IMR-90 (cell line): ENCODE measurements around the gene CREB5. TPM values are rescaled to one million over a fixed set of nuclear protein-coding genes. Genes with fewer than 3 reads are reported as not detected.

Experiments used
- ATAC-seq: fragments of 200-7000 bp; cut with Tn5 transposase; 2 replicates; pipeline ENCODE4 v1.9.1; 2020; ENCODE audit warnings: low read depth, mild to moderate bottlenecking, moderate library complexity
- BruUV-seq: library from RNA; stranded (reverse); fragments of 400-500 nt; replicated peaks from 2 replicates; lab custom pipeline; 2021; lab: Mats Ljungman, UMichigan
- CTCF ChIA-PET: fragments of 300-600 bp; formaldehyde crosslinking; extraction: SDS; loops from one replicate; lab custom pipeline; 2021; ENCODE audit warnings: antibody characterized with exemption; lab: Yijun Ruan, JAX
- POLR2A ChIA-PET: fragments of 300-600 bp; sonication (Branson Sonifier 250); formaldehyde crosslinking; loops from one replicate; lab custom pipeline; 2022; ENCODE audit warnings: antibody characterized with exemption; ENCODE audit not compliant: unreplicated experiment; lab: Charles Lee
- DNase-seq: peaks from one replicate; pipeline ENCODE4 v3.0.0; 2013
- H2AFZ ChIP-seq: replicated peaks from 2 replicates; pipeline ENCODE3; 2013; ENCODE audit warnings: low read length, mild to moderate bottlenecking; ENCODE audit not compliant: poor library complexity
- H2AK5ac ChIP-seq: 2 replicates; pipeline ENCODE4 v1.6.1; 2013; ENCODE audit warnings: low read depth, low read length, inconsistent platforms
- H2AK9ac ChIP-seq: replicated peaks from 2 replicates; pipeline ENCODE3; 2013; ENCODE audit warnings: mild to moderate bottlenecking, low read depth, low read length, moderate library complexity; ENCODE audit not compliant: poor library complexity
- H2BK120ac ChIP-seq: 2 replicates; pipeline ENCODE4 v1.6.1; 2013; ENCODE audit warnings: low read depth, low read length, inconsistent platforms
- H2BK15ac ChIP-seq: 3 replicates; pipeline ENCODE4 v1.6.1; 2013; ENCODE audit warnings: low read depth, low read length, inconsistent platforms
- H2BK20ac ChIP-seq: 2 replicates; pipeline ENCODE4 v1.6.1; 2013; ENCODE audit warnings: low read depth, mild to moderate bottlenecking, inconsistent platforms, low read length, moderate library complexity
- H2BK5ac ChIP-seq: 2 replicates; pipeline ENCODE4 v1.6.1; 2013; ENCODE audit warnings: mild to moderate bottlenecking, low read depth, low read length, inconsistent platforms; ENCODE audit not compliant: poor library complexity, severe bottlenecking
- H3K14ac ChIP-seq: replicated peaks from 2 replicates; pipeline ENCODE4 v1.6.1; 2013; ENCODE audit warnings: low read depth, low read length, inconsistent platforms
- H3K18ac ChIP-seq: 2 replicates; pipeline ENCODE4 v1.6.1; 2013; ENCODE audit warnings: low read depth, low read length, control low read depth
- H3K23ac ChIP-seq: 2 replicates; pipeline ENCODE4 v1.6.1; 2013; ENCODE audit warnings: low read depth, low read length, inconsistent platforms
- H3K27ac ChIP-seq: 2 replicates; pipeline ENCODE4 v1.5.1; 2013; ENCODE audit warnings: mild to moderate bottlenecking, control low read depth, low read length; ENCODE audit not compliant: insufficient read depth
- H3K27me3 ChIP-seq: 2 replicates; pipeline ENCODE4 v1.6.1; 2013; ENCODE audit warnings: low read length; ENCODE audit not compliant: control insufficient read depth, insufficient read depth
- H3K36me3 ChIP-seq: 2 replicates; pipeline ENCODE4 v1.6.1; 2013; ENCODE audit warnings: low read length, mixed read lengths; ENCODE audit not compliant: control insufficient read depth, insufficient read depth
- H3K4ac ChIP-seq: 2 replicates; pipeline ENCODE4 v1.6.1; 2013; ENCODE audit warnings: low read depth, low read length, inconsistent platforms
- H3K4me1 ChIP-seq: 2 replicates; pipeline ENCODE4 v1.6.1; 2013; ENCODE audit warnings: low read length, mixed read lengths; ENCODE audit not compliant: control insufficient read depth, insufficient read depth
- H3K4me2 ChIP-seq: 2 replicates; pipeline ENCODE4 v1.6.1; 2013; ENCODE audit warnings: low read depth, mild to moderate bottlenecking, control low read depth, low read length, moderate library complexity
- H3K4me3 ChIP-seq: 2 replicates; pipeline ENCODE4 v1.5.1; 2013; ENCODE audit warnings: low read depth, mild to moderate bottlenecking, control low read depth, low read length, moderate library complexity; ENCODE audit not compliant: insufficient read depth
- H3K56ac ChIP-seq: 2 replicates; pipeline ENCODE4 v1.6.1; 2013; ENCODE audit warnings: low read length, inconsistent platforms; ENCODE audit not compliant: insufficient read depth; ENCODE audit errors: extremely low read depth
- H3K79me1 ChIP-seq, 2 experiments: 2 replicates each; pipeline ENCODE4 v1.6.1; 2013; ENCODE audit warnings: low read length in 2 of 2, inconsistent platforms in 1 of 2, low read depth in 1 of 2
- H3K9ac ChIP-seq: 2 replicates; pipeline ENCODE4 v1.6.1; 2013; ENCODE audit warnings: low read depth, low read length, control low read depth
- H3K9me1 ChIP-seq: 2 replicates; pipeline ENCODE4 v1.6.1; 2013; ENCODE audit warnings: low read length, inconsistent platforms; ENCODE audit not compliant: insufficient read depth
- H3K9me3 ChIP-seq: 2 replicates; pipeline ENCODE4 v1.6.1; 2013; ENCODE audit warnings: low read length; ENCODE audit not compliant: control insufficient read depth, insufficient read depth
- H4K20me1 ChIP-seq: 2 replicates; pipeline ENCODE4 v1.6.1; 2013; ENCODE audit warnings: low read length, inconsistent platforms; ENCODE audit not compliant: insufficient read depth
- H4K5ac ChIP-seq: 2 replicates; pipeline ENCODE4 v1.6.1; 2013; ENCODE audit warnings: mild to moderate bottlenecking, low read depth, low read length, control low read depth
- H4K8ac ChIP-seq, 2 experiments: 2 replicates each; pipeline ENCODE4 v1.6.1; 2013; ENCODE audit warnings: low read depth in 2 of 2, low read length in 2 of 2, control low read depth in 1 of 2, inconsistent platforms in 1 of 2
- H4K91ac ChIP-seq: 2 replicates; pipeline ENCODE4 v1.6.1; 2013; ENCODE audit warnings: low read depth, low read length, inconsistent platforms; ENCODE audit not compliant: insufficient read depth
- CEBPB ChIP-seq: IDR thresholded peaks from 2 replicates; pipeline ENCODE4 v1.6.1; 2012; ENCODE audit warnings: low read depth, low read length, improper control_type of control experiment
- CHD1 ChIP-seq: IDR thresholded peaks from 2 replicates; pipeline ENCODE4 v1.6.1; 2012; ENCODE audit warnings: low read depth, low read length, improper control_type of control experiment
- CTCF ChIP-seq: conservative IDR thresholded peaks from 2 replicates; pipeline ENCODE4 v1.5.1; 2012; ENCODE audit warnings: mild to moderate bottlenecking, low read depth, low read length, improper control_type of control experiment
- FOS ChIP-seq: fragments of 150-350 bp; IDR thresholded peaks from 2 replicates; pipeline ENCODE4 v1.6.1; 2016; ENCODE audit warnings: low read depth, low read length
- MAFK ChIP-seq: IDR thresholded peaks from 2 replicates; pipeline ENCODE4 v1.6.1; 2012; ENCODE audit warnings: low read depth, low read length, improper control_type of control experiment
- MAZ ChIP-seq: IDR thresholded peaks from 2 replicates; pipeline ENCODE4 v1.6.1; 2012; ENCODE audit warnings: low read depth, mild to moderate bottlenecking, low read length, improper control_type of control experiment, moderate library complexity, borderline replicate concordance
- MXI1 ChIP-seq: IDR thresholded peaks from 2 replicates; pipeline ENCODE4 v1.6.1; 2012; ENCODE audit warnings: low read depth, mild to moderate bottlenecking, low read length, moderate library complexity, borderline replicate concordance
- NFE2L2 ChIP-seq: fragments of 150-350 bp; IDR thresholded peaks from 2 replicates; pipeline ENCODE4 v1.6.1; 2016; ENCODE audit warnings: low read depth, mild to moderate bottlenecking, low read length
- POLR2A ChIP-seq: IDR thresholded peaks from 2 replicates; pipeline ENCODE4 v1.6.1; 2012; ENCODE audit warnings: mild to moderate bottlenecking, low read depth, low read length
- RAD21 ChIP-seq: IDR thresholded peaks from 2 replicates; pipeline ENCODE4 v1.6.1; 2012; ENCODE audit warnings: low read length, improper control_type of control experiment
- RCOR1 ChIP-seq: IDR thresholded peaks from 2 replicates; pipeline ENCODE4 v1.6.1; 2012; ENCODE audit warnings: mild to moderate bottlenecking, low read length, improper control_type of control experiment; ENCODE audit not compliant: insufficient replicate concordance
- RFX5 ChIP-seq: IDR thresholded peaks from 2 replicates; pipeline ENCODE4 v1.8.0; 2012; ENCODE audit warnings: low read depth, mild to moderate bottlenecking, low read length, moderate library complexity
- SMC3 ChIP-seq: fragments of 150-350 bp; IDR thresholded peaks from 2 replicates; pipeline ENCODE4 v1.6.1; 2016; ENCODE audit warnings: low read depth, mild to moderate bottlenecking, antibody characterized with exemption, low read length, moderate library complexity
- USF2 ChIP-seq: fragments of 150-350 bp; IDR thresholded peaks from 2 replicates; pipeline ENCODE4 v1.6.1; 2017; ENCODE audit warnings: mild to moderate bottlenecking, antibody characterized with exemption, low read length, low read depth
- WGBS, 2 experiments: methylation state at CpG; one replicate each; pipeline versions ENCODE4 v1.1.5 to v1.1.7; 2013; ENCODE audit warnings: missing lambda C conversion rate in 2 of 2; ENCODE audit not compliant: insufficient read length in 1 of 2; ENCODE audit errors: extremely low coverage in 2 of 2; 5-methylcytosine and 5-hydroxymethylcytosine counted together
- dilution Hi-C: fragments of 300-500 bp; cut with HindIII; formaldehyde crosslinking; loops from one replicate; pipeline ENCODE4 v1.14.3; 2018; ENCODE audit warnings: low sequenced_read_pairs; ENCODE audit not compliant: unreplicated experiment
- in situ Hi-C: fragments of 300-500 bp; cut with MboI; formaldehyde crosslinking; loops from 3 replicates; pipeline ENCODE4 v1.14.3; 2019; ENCODE audit warnings: low sequenced_read_pairs, inconsistent platforms, mixed read lengths
- intact Hi-C: fragments of 100-400 bp; cut with micrococcal nuclease; formaldehyde crosslinking; loops from 2 replicates; pipeline ENCODE4 v1.10.0; 2022
- polyA plus RNA-seq, 3 experiments: library from polyadenylated mRNA; depleted of rRNA; stranded (reverse); fragments of >200 nt; gene quantifications; 2 replicates each; pipeline ENCODE4 v1.2.3, GENCODE V29; 2012; ENCODE audit warnings: low replicate concordance in 1 of 3
- total RNA-seq: library from RNA; depleted of rRNA; stranded (reverse); fragments of >200 nt; gene quantifications from 2 replicates; pipeline ENCODE4 v1.2.3, GENCODE V29; 2012

Gene CREB5
- total and polyA plus RNA-seq, 2 of the 4 experiments (the other 2 are of a cell fraction), result 7.3 to 13.1 TPM

DNA sequence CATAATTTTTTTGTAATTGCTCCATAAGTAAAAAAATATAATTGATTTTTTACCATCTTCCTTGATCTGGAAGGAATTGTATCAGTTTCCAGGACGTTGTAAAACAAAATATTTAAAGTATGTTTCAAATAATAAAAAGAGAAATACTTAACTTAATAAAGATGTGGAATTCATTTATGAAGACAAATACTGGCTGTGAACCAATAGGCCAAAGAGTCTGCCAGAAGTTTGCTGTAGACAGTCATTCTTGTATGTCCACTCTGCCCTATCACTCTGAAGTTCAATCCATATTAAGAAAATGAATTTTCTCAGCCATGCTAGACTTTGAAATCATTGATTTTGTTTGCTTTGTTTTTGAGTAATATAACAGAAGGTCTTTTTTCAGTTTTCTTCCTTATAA is 289.4 kb downstream of the CREB5 start:
- no peak overlapping the region for H3K4ac ChIP-seq
- ChIA-PET CTCF (no interaction called here), POLR2A (no interaction called here)
- in situ Hi-C loops (no loop called here), dilution Hi-C loops (no loop called here), intact Hi-C loops (no loop called here)
- H3K27me3 ChIP-seq, result no peaks in the 10 kb centered on the region
- H2BK15ac ChIP-seq, result no peak overlapping the region
- H3K4me3 ChIP-seq, result no peak overlapping the region
- H3K23ac ChIP-seq, result no peak overlapping the region
- no peaks in the 10 kb centered on the region for H4K20me1 ChIP-seq
- no peak overlapping the region for H3K9ac ChIP-seq
- no peaks in the 10 kb centered on the region for H3K36me3 ChIP-seq
- no peak overlapping the region for H3K56ac ChIP-seq
- H3K18ac ChIP-seq, result no peak overlapping the region
- H4K91ac ChIP-seq, result no peak overlapping the region
- H2AFZ ChIP-seq, result no peak overlapping the region
- no peak overlapping the region for H2BK120ac ChIP-seq
- H2BK5ac ChIP-seq, result no peak overlapping the region
- no peaks in the 10 kb centered on the region for H3K9me1 ChIP-seq
- BruUV-seq, result no TSS peak
- H2AK5ac ChIP-seq, result no peak overlapping the region
- H3K4me1 ChIP-seq, result peaks cover 5% of the 10 kb centered on the region
- WGBS, 2 experiments, result no CpG with 5 or more reads among the region's 1 CpG
- no peak overlapping the region for H3K4me2 ChIP-seq
- H2BK20ac ChIP-seq, result no peak overlapping the region
- no peak overlapping the region for H4K8ac ChIP-seq
- no peak for DNase-seq
- no peak overlapping the region for H3K14ac ChIP-seq
- H3K27ac ChIP-seq, result no peak overlapping the region
- no peaks in the 10 kb centered on the region; a peak in 1 of 4 replicates for H3K79me1 ChIP-seq
- H2AK9ac ChIP-seq, result no peak overlapping the region
- no peak overlapping the region for H4K5ac ChIP-seq
- no peak for ATAC-seq
- no peak for TF ChIP-seq USF2
- TF ChIP-seq MAZ, result no peak
- no peak for TF ChIP-seq CTCF
- TF ChIP-seq SMC3, result no peak
- no peak for TF ChIP-seq MXI1
- no peak for TF ChIP-seq NFE2L2
- TF ChIP-seq CHD1, result no peak
- no peak for TF ChIP-seq RFX5
- TF ChIP-seq RCOR1, result no peak
- no peak for TF ChIP-seq FOS
- TF ChIP-seq POLR2A, result no peak
- TF ChIP-seq CEBPB, result no peak
- TF ChIP-seq RAD21, result no peak
- TF ChIP-seq MAFK, result no peak
- no peaks in the 10 kb centered on the region for H3K9me3 ChIP-seq
